Central memory CD8-positive, alpha-beta T cell (primary cell): ENCODE data around the gene UBQLN1.

Experiments
- ATAC-seq: fragments of 150-1000 bp; cut with Tn5 transposase; replicated peaks from 2 replicates; pipeline ENCODE4 v1.10.0; 2022; ENCODE audit warnings: mild to moderate bottlenecking, moderate FRiP score, moderate number of reproducible peaks; ENCODE audit not compliant: poor library complexity, severe bottlenecking; ENCODE audit errors: extremely low read depth
- DNase-seq, 2 donors: peaks; one replicate each; pipeline ENCODE4 v3.0.0; 2021; ENCODE audit warnings: low spot score in 2 of 2
- H3K27ac Mint-ChIP-seq: one replicate; pipeline ENCODE4 v1.8.0; 2022; ENCODE audit warnings: low read depth, mild to moderate bottlenecking, moderate library complexity, mixed read lengths
- H3K27me3 Mint-ChIP-seq: one replicate; pipeline ENCODE4 v1.8.0; 2022; ENCODE audit warnings: mixed read lengths
- H3K36me3 Mint-ChIP-seq: one replicate; pipeline ENCODE4 v1.8.0; 2022; ENCODE audit warnings: mild to moderate bottlenecking, moderate library complexity, mixed read lengths; ENCODE audit not compliant: insufficient read depth
- H3K4me1 Mint-ChIP-seq: one replicate; pipeline ENCODE4 v1.8.0; 2022; ENCODE audit warnings: mixed read lengths
- H3K4me3 Mint-ChIP-seq: one replicate; pipeline ENCODE4 v1.8.0; 2022; ENCODE audit warnings: mild to moderate bottlenecking, moderate library complexity, mixed read lengths
- H3K9me3 Mint-ChIP-seq: one replicate; pipeline ENCODE4 v1.8.0; 2022; ENCODE audit warnings: mixed read lengths

Gene UBQLN1

DNA sequence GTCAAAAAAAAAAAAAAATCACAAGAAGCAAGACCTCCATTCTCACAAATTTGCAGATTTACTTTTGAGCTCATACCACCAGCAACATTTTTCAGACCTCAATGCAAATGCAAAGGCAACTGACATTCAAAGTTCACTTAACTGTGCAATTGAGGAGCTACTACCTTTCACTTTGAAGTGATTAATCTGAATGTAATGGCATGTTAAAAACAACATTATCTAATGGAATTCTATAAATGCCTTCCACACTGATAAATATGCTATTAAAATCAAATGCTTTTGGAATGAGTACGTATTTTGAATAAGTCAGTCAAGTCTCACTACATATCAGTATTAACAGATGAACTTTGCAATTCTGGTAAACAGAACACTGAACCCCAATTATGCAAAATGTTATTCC, 32.3 kb downstream of the UBQLN1 start:
- DNase-seq (no peak), ATAC-seq (no peak)
- Mint-ChIP-seq H3K4me3 (no peak overlapping the region), H3K27me3 (no peaks in the 10 kb centered on the region), H3K36me3 (peaks cover 80% of the 10 kb centered on the region), H3K9me3 (no peaks in the 10 kb centered on the region), H3K27ac (no peak overlapping the region), H3K4me1 (peaks cover 13% of the 10 kb centered on the region)

- no peak for DNase-seq
- H3K36me3 Mint-ChIP-seq, result peaks cover 62% of the 10 kb centered on the region
- ATAC-seq, result no peak
- no peak overlapping the region for H3K4me3 Mint-ChIP-seq
- H3K4me1 Mint-ChIP-seq, result peaks cover 12% of the 10 kb centered on the region
- H3K27me3 Mint-ChIP-seq, result no peaks in the 10 kb centered on the region
- H3K9me3 Mint-ChIP-seq, result no peaks in the 10 kb centered on the region
- H3K27ac Mint-ChIP-seq, result no peak overlapping the region
Observed at GRCh38 chr9:83671451-83671850, 36.3 kb downstream of the UBQLN1 start.

DNA sequence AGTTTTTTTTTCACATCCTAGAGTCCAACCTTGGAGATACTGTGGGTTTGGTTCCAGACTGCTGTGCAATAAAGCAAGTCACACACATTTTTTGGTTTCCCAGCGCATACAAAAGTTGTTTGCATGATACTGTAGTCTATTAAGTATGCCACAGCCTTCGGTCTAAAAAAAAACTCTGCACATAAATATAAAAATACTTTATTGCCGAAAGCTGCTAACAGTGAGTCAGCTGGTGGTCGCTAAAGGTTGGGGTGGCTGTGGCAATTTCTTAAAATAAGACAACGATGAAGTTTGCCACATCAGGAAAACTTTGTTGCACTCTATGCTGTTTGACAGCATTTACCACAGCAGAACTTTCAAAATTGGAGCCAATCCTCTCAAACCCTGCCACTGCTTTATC, 37.4 kb downstream of the UBQLN1 start:
- no peak for ATAC-seq
- no peaks in the 10 kb centered on the region for H3K9me3 Mint-ChIP-seq
- H3K27ac Mint-ChIP-seq, result no peak overlapping the region
- H3K27me3 Mint-ChIP-seq, result no peaks in the 10 kb centered on the region
- H3K4me3 Mint-ChIP-seq, result no peak overlapping the region
- no peak for DNase-seq
- peaks cover 12% of the 10 kb centered on the region for H3K4me1 Mint-ChIP-seq
- H3K36me3 Mint-ChIP-seq, result peaks cover 65% of the 10 kb centered on the region

DNA sequence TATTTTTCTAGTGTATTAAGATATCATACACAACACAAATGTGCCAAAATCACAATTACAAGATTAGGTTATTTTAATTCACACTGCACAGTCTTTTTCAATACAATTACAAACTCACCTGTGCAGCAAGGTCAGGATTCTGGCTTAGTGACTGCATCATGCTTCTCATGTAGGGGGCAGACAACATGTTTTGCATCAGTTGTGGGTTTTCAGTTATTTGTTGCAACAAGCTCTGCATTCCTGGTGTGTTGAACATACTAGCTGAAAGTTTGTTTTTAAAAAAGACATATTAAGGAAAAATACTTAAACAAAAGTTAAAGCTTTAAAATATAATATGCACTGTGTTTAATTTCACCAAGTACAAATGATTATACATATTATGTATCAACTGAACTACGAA, 38.7 kb downstream of the UBQLN1 start:
- no peak overlapping the region for H3K27ac Mint-ChIP-seq
- no peaks in the 10 kb centered on the region for H3K27me3 Mint-ChIP-seq
- DNase-seq (no peak), ATAC-seq (no peak)
- H3K36me3 Mint-ChIP-seq, result peaks cover 66% of the 10 kb centered on the region
- no peaks in the 10 kb centered on the region for H3K9me3 Mint-ChIP-seq
- H3K4me3 Mint-ChIP-seq, result no peak overlapping the region
- peaks cover 11% of the 10 kb centered on the region for H3K4me1 Mint-ChIP-seq

DNA sequence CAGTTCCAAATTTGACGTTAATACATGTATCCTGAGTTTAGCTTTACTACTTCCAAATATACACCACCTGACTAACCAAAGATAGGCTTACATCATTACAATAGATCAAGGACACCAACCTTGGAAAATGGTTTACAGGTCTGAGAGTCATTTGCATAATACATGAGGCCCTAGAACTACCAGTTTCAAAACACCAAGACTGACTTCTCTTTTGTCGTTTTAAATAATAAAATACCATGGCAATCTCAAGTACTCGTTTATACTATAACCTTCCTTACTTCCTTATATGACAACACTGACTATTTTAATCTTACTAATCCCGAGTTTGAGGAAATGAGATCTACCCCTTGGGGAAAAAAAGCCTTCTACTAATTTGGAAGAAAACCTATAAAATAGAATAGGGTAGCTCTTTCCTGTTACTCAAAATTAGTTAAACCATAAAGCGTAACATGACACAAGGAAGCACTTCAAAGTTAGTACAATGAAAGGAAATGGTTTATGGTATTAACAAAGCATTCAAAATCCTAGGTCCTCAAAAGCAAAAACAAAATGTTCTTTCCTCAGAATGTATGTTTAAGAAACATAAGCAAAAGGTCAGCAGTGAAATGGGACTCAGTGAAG, 42.1 kb downstream of the UBQLN1 start:
- Mint-ChIP-seq H3K27ac (peak overlapping the region; percentile 70), H3K9me3 (no peaks in the 10 kb centered on the region), H3K27me3 (no peaks in the 10 kb centered on the region), H3K36me3 (peaks cover 64% of the 10 kb centered on the region), H3K4me3 (no peak overlapping the region), H3K4me1 (peaks cover under 1% of the 10 kb centered on the region)
- ATAC-seq (no peak), DNase-seq (no peak)

GRCh38 chr9:83662933-83663332, 44.8 kb downstream of the UBQLN1 start:
- DNase-seq (no peak), ATAC-seq (no peak)
- Mint-ChIP-seq H3K36me3 (peaks cover 66% of the 10 kb centered on the region), H3K4me3 (no peak overlapping the region), H3K9me3 (no peaks in the 10 kb centered on the region), H3K27ac (peak overlapping the region; percentile 38), H3K4me1 (no peaks in the 10 kb centered on the region), H3K27me3 (no peaks in the 10 kb centered on the region)

DNA sequence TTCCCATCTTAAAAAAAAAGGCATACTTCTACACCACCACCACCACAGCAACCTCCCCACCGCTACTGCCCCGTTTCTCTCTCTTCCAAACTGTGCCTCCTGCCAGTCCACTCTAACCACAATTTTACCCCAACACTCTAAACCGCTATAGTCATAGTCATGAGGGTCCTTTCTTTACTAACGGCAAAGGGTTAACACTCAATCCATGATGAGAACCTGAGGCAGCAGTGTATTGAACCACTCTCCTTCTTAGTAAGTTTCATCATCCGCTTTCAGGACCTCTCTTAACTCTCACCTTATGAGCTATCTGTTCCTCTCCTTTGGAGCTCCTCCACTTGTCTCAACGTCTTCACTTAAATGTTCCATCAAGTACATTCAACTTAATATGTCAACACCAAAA, 50.8 kb downstream of the UBQLN1 start:
- no peak overlapping the region for H3K4me3 Mint-ChIP-seq
- H3K27me3 Mint-ChIP-seq, result no peaks in the 10 kb centered on the region
- H3K9me3 Mint-ChIP-seq, result no peaks in the 10 kb centered on the region
- H3K36me3 Mint-ChIP-seq, result peaks cover 41% of the 10 kb centered on the region
- ATAC-seq (no peak), DNase-seq (no peak)
- H3K27ac Mint-ChIP-seq, result no peak overlapping the region
- H3K4me1 Mint-ChIP-seq, result no peaks in the 10 kb centered on the region

GRCh38 chr9:83656032-83656680, 51.6 kb downstream of the UBQLN1 start:
- H3K4me3 Mint-ChIP-seq, result no peak overlapping the region
- H3K4me1 Mint-ChIP-seq, result no peaks in the 10 kb centered on the region
- no peaks in the 10 kb centered on the region for H3K27me3 Mint-ChIP-seq
- no peak for ATAC-seq
- H3K9me3 Mint-ChIP-seq, result no peaks in the 10 kb centered on the region
- DNase-seq, result no peak
- no peak overlapping the region for H3K27ac Mint-ChIP-seq
- peaks cover 37% of the 10 kb centered on the region for H3K36me3 Mint-ChIP-seq

DNA sequence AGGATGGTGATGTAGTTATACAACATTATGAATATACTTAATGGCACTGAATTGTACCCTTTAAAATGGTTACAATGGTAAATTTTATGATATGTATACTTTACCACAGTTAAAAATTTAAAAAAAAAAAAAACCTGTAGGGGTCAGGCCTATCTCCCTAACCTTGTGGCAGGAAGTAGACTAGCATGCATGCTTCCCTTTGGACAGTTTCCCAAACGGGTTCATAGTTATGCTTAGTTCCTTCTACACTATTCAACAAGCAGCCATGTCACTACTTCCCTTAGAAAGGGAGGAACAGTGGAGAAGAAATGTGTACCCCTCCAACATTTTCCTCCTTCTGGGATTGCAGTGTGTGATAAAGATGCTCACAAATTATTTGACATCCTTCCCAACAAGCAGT, 52.3 kb downstream of the UBQLN1 start:
- H3K27me3 Mint-ChIP-seq, result no peaks in the 10 kb centered on the region
- H3K36me3 Mint-ChIP-seq, result peaks cover 30% of the 10 kb centered on the region
- ATAC-seq (no peak), DNase-seq (no peak)
- H3K9me3 Mint-ChIP-seq, result no peaks in the 10 kb centered on the region
- H3K27ac Mint-ChIP-seq, result no peak overlapping the region
- H3K4me3 Mint-ChIP-seq, result no peak overlapping the region
- H3K4me1 Mint-ChIP-seq, result no peaks in the 10 kb centered on the region

DNA sequence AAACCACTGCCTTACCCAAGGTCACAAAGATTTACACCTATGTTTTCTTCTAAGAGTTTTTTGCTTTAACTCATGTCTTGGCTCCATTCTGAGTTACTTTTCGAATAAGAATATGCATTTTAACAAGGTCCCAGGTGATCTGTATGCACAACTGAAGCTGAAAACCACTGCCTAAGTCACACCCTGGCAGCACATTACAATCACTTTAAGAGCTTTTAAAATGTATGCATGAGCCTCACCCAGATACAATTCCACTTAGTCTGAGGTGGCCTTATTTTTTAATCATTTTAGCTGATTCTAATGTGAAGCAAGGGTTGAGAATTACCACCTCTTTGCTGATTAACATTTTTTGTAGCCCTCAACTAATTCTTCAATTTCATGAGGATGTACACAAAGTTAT, 55.3 kb downstream of the UBQLN1 start:
- DNase-seq (no peak), ATAC-seq (no peak)
- Mint-ChIP-seq H3K9me3 (no peaks in the 10 kb centered on the region), H3K4me1 (no peaks in the 10 kb centered on the region), H3K27me3 (no peaks in the 10 kb centered on the region), H3K27ac (no peak overlapping the region), H3K36me3 (peaks cover 28% of the 10 kb centered on the region), H3K4me3 (no peak overlapping the region)

- ATAC-seq (no peak), DNase-seq (no peak)
- H3K27me3 Mint-ChIP-seq, result no peaks in the 10 kb centered on the region
- no peaks in the 10 kb centered on the region for H3K9me3 Mint-ChIP-seq
- no peak overlapping the region for H3K27ac Mint-ChIP-seq
- H3K36me3 Mint-ChIP-seq, result peaks cover 30% of the 10 kb centered on the region
- H3K4me3 Mint-ChIP-seq, result no peak overlapping the region
- no peaks in the 10 kb centered on the region for H3K4me1 Mint-ChIP-seq
Observed at GRCh38 chr9:83651558-83651957, 56.2 kb downstream of the UBQLN1 start.

- H3K27ac Mint-ChIP-seq, result no peak overlapping the region
- H3K9me3 Mint-ChIP-seq, result no peaks in the 10 kb centered on the region
- no peak overlapping the region for H3K4me3 Mint-ChIP-seq
- H3K36me3 Mint-ChIP-seq, result peaks cover 28% of the 10 kb centered on the region
- DNase-seq (no peak), ATAC-seq (no peak)
- H3K27me3 Mint-ChIP-seq, result no peaks in the 10 kb centered on the region
- H3K4me1 Mint-ChIP-seq, result no peaks in the 10 kb centered on the region
Observed at GRCh38 chr9:83649515-83649914, 58.2 kb downstream of the UBQLN1 start.

DNA sequence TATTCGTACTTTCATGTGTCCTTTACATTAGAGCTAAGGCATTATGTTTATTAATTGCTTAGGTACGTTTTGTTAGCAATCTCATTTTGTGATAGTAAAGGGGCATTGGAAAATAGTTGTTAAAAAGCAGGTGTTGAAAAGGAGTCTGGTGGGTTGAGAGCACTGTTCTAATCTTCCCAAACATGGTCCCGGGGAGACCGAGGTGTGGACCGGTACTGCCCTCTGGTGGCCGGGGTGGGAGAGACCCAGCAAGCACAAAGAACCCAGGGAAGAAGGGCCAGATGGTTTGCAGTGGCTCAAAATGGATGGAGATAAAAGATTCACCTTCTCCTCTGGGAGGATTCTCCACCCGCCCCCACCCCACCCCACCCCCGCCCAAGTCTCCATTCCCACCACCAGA, 58.7 kb downstream of the UBQLN1 start:
- H3K4me1 Mint-ChIP-seq, result no peaks in the 10 kb centered on the region
- H3K36me3 Mint-ChIP-seq, result peaks cover 24% of the 10 kb centered on the region
- H3K27ac Mint-ChIP-seq, result no peak overlapping the region
- H3K4me3 Mint-ChIP-seq, result no peak overlapping the region
- no peaks in the 10 kb centered on the region for H3K27me3 Mint-ChIP-seq
- ATAC-seq (peak; percentile 82), DNase-seq (peak; percentile 61 to 68)
- H3K9me3 Mint-ChIP-seq, result no peaks in the 10 kb centered on the region
